Erythroblast (primary cell): ENCODE measurements around the gene OSBPL7.

Experiments used
- GATA1 ChIP-seq: IDR thresholded peaks from 2 replicates; pipeline ENCODE4 v1.6.1; 2011; ENCODE audit warnings: low read depth, mild to moderate bottlenecking, control low read depth, low read length, moderate library complexity
- POLR2A ChIP-seq: IDR thresholded peaks from 2 replicates; pipeline ENCODE4 v1.6.1; 2011; ENCODE audit warnings: mild to moderate bottlenecking, low read length

DNA sequence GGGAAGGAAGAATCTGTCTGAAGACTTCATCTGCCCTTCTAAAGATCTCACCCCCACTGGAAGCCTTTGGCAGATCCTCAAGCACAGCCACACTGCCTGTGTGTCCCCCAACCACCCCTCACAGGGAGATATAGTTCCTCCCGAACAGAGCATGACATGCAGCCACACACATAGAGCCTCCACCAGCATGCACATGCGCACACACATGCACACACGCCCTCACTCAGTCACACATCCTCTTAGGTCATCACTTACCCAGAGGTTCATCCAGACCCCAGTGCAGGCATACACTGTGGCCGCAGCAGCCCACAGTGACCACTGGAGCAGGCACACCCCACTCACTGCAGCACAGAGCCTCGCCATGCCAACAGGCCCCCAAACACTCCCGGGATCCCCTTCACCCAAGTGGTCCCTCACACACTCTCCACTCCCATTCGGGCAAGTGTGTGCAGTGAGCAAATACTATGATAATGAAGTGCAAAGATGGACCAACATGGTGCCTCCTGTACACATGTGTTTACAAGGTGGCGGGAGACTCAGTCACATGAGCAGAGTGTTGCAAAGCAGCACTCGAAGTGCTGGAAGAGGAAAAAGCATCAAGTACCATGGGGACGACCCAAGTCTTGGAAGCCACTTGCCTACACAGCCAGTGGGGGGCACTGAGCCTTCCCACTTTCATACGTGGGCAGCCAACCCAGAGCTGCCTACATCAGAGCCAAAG, 46.4 kb upstream of the OSBPL7 start:
- TF ChIP-seq POLR2A (no peak), GATA1 (no peak)
